Esophagus squamous epithelium (tissue), 5 donors: ENCODE results near the gene PKHD1. TPM values are rescaled to one million over a fixed set of nuclear protein-coding genes. Genes with fewer than 3 reads are reported as not detected.

Source experiments
- DNase-seq: peaks from one replicate; lab custom pipeline; 2025; lab: John Stamatoyannopoulos, UW
- H3K27ac ChIP-seq, 4 donors: fragments of 200-600 bp; sonication (generic); one replicate each; pipeline ENCODE4 v1.5.1; 2016 to 2019; ENCODE audit warnings: mild to moderate bottlenecking in 1 of 4
- H3K27me3 ChIP-seq, 4 donors: fragments of 200-600 bp; sonication (generic); 1 replicate in 3 of 4; 2 replicates in 1 of 4; pipeline versions ENCODE4 v1.5.1 to v1.6.0; 2017 to 2021; ENCODE audit warnings: antibody characterized with exemption in 1 of 4
- H3K36me3 ChIP-seq, 3 donors: fragments of 200-600 bp; sonication (generic); one replicate each; pipeline ENCODE4 v1.5.1; 2016 to 2019
- H3K4me1 ChIP-seq, 3 donors: fragments of 200-600 bp; sonication (generic); one replicate each; pipeline ENCODE4 v1.5.1; 2017 to 2019
- H3K4me3 ChIP-seq, 4 donors: fragments of 200-600 bp; sonication (generic); 1 replicate in 3 of 4; 2 replicates in 1 of 4; pipeline ENCODE4 v1.5.1; 2016 to 2019; ENCODE audit warnings: mild to moderate bottlenecking in 2 of 4, moderate library complexity in 1 of 4
- H3K9me3 ChIP-seq, 3 donors: fragments of 200-600 bp; sonication (generic); one replicate each; pipeline ENCODE4 v1.5.1; 2016 to 2019
- POLR2A ChIP-seq, 4 donors: fragments of 450-650 bp; IDR thresholded peaks; one replicate each; pipeline ENCODE4 v1.6.1; 2017; ENCODE audit warnings: antibody characterized with exemption in 4 of 4, mild to moderate bottlenecking in 4 of 4, moderate library complexity in 3 of 4
- WGBS, 2 donors: methylation state at CpG; one replicate each; pipeline ENCODE4 v1.1.5; 2018; 5-methylcytosine and 5-hydroxymethylcytosine counted together
- intact Hi-C: fragments of 100-400 bp; cut with DNase I; formaldehyde crosslinking; loops from one replicate; pipeline ENCODE4 v1.15.0; 2022
- small RNA-seq, 4 donors: library from RNA; depleted of rRNA; stranded (forward); fragments of <200 nt; gene quantifications; one replicate each; pipeline ENCODE3, GENCODE V24; 2016
- total RNA-seq, 4 donors: library from RNA; depleted of rRNA; stranded (reverse); fragments of >200 nt; gene quantifications; one replicate each; pipeline ENCODE4 v1.1.0, GENCODE V29; 2016
- TF ChIP-seq, protein P1 (sequence below), 6 experiments: fragments of 450-650 bp in 4 of 6; fragments of 200-600 bp in 2 of 6; sonication (generic) in 2 of 6; IDR thresholded peaks; one replicate each; pipeline ENCODE4 v1.5.1; 2016 to 2019; ENCODE audit warnings: antibody characterized with exemption in 6 of 6, mild to moderate bottlenecking in 4 of 6, moderate library complexity in 4 of 6
- donor health status: DM: yes; HTN: yes; CAD: no.

The PKHD1 gene
- total RNA-seq, 4 donors from 2014 or later: 0.04 TPM; not detected in 3

GRCh38 chr6:51568771-51569170 lies 518.6 kb downstream of the PKHD1 start:
- Histone ChIP-seq H3K9me3 (no peaks in the 10 kb centered on the region), H3K27ac (no peak overlapping the region), H3K36me3 (no peaks in the 10 kb centered on the region), H3K27me3 (no peaks in the 10 kb centered on the region), H3K4me3 (no peak overlapping the region), H3K4me1 (no peaks in the 10 kb centered on the region)
- WGBS, 2 donors: 51 to 61% methylated on average over 2 of the region's 2 CpGs
- intact Hi-C loops: no loop called here
- no peak for DNase-seq
- TF ChIP-seq POLR2A (IDR thresholded peaks at IDR 0.05): no peak
- TF ChIP-seq, protein P1, sequence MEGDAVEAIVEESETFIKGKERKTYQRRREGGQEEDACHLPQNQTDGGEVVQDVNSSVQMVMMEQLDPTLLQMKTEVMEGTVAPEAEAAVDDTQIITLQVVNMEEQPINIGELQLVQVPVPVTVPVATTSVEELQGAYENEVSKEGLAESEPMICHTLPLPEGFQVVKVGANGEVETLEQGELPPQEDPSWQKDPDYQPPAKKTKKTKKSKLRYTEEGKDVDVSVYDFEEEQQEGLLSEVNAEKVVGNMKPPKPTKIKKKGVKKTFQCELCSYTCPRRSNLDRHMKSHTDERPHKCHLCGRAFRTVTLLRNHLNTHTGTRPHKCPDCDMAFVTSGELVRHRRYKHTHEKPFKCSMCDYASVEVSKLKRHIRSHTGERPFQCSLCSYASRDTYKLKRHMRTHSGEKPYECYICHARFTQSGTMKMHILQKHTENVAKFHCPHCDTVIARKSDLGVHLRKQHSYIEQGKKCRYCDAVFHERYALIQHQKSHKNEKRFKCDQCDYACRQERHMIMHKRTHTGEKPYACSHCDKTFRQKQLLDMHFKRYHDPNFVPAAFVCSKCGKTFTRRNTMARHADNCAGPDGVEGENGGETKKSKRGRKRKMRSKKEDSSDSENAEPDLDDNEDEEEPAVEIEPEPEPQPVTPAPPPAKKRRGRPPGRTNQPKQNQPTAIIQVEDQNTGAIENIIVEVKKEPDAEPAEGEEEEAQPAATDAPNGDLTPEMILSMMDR (IDR thresholded peaks at IDR 0.05): no peak

DNA sequence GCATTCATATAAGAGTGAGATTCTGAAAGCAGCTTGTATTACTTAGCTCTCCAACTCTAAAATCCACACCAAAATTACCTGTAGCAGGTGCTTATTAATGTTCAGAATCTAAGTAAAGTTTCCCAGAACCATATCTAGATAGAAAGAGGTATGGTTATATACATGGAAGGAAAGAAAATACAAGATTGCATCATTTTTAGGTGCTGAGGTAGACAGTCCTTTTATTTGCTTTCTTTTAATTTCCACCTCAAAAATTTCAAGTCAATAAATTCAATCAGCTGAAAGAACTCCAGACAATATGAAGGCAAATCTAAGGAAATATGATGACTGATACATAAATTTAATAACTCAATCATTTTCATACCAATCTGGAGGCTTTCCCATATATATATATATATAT lies 521.9 kb downstream of the PKHD1 start:
- H3K4me3 ChIP-seq: no peak overlapping the region
- H3K27ac ChIP-seq: no peak overlapping the region
- no peaks in the 10 kb centered on the region for H3K4me1 ChIP-seq
- intact Hi-C loops: no loop called here
- no peaks in the 10 kb centered on the region for H3K36me3 ChIP-seq
- H3K27me3 ChIP-seq: no peaks in the 10 kb centered on the region
- no peaks in the 10 kb centered on the region for H3K9me3 ChIP-seq
- TF ChIP-seq, protein P1 (IDR thresholded peaks at IDR 0.05): no peak
- TF ChIP-seq POLR2A (IDR thresholded peaks at IDR 0.05): no peak
- DNase-seq: no peak

Small RNA genes lying within 50 kb of the gene (small RNA-seq; reads per million reads assigned to genes)
- gene RN7SL580P: 0 reads per million in 4 donors

Other genes with a start within 250 kb of the PKHD1 start
- gene IL17A, start 98.8 kb upstream of the PKHD1 start, total RNA-seq: not detected
- 1 to 10 TPM in 1 of 4 donors, not detected in 3; 1.4 TPM for gene IL17F, start 156.9 kb upstream of the PKHD1 start, total RNA-seq
- gene MCM3, start 197.1 kb upstream of the PKHD1 start, total RNA-seq: 10 to 100 TPM; 37.5 to 70.3 (median 47.7) TPM